Mesendoderm (in vitro differentiated cells): Measurements from ENCODE around the gene TLNRD1.

ENCODE experiments used
- DNase-seq: peaks from one replicate; pipeline ENCODE4 v3.0.0; 2013
- H2AK5ac ChIP-seq: 2 replicates; pipeline ENCODE4 v1.6.1; 2013; ENCODE audit warnings: low read length, inconsistent platforms
- H2BK120ac ChIP-seq: 2 replicates; pipeline ENCODE4 v1.6.1; 2013; ENCODE audit warnings: low read depth, mild to moderate bottlenecking, low read length, moderate library complexity, mixed read lengths
- H2BK15ac ChIP-seq: replicated peaks from 2 replicates; pipeline ENCODE4 v1.6.1; 2013; ENCODE audit warnings: low read depth, mild to moderate bottlenecking, moderate library complexity
- H2BK5ac ChIP-seq: 2 replicates; pipeline ENCODE4 v1.6.1; 2013; ENCODE audit warnings: low read length, inconsistent platforms
- H3K18ac ChIP-seq: 2 replicates; pipeline ENCODE4 v1.6.1; 2013; ENCODE audit warnings: mild to moderate bottlenecking, low read length, mixed read lengths
- H3K23ac ChIP-seq: one replicate; pipeline ENCODE4 v1.6.1; 2013; ENCODE audit warnings: low read length
- H3K27ac ChIP-seq: 2 replicates; pipeline ENCODE4 v1.5.1; 2013; ENCODE audit warnings: low read depth, mild to moderate bottlenecking, inconsistent platforms, low read length, moderate library complexity
- H3K27me3 ChIP-seq: 2 replicates; pipeline ENCODE4 v1.6.1; 2013; ENCODE audit warnings: low read length, control low read depth, mild to moderate bottlenecking, inconsistent platforms; ENCODE audit not compliant: insufficient read depth, poor library complexity
- H3K36me3 ChIP-seq: 2 replicates; pipeline ENCODE4 v1.6.1; 2013; ENCODE audit warnings: low read length, inconsistent platforms; ENCODE audit not compliant: control insufficient read depth, insufficient read depth
- H3K4ac ChIP-seq: one replicate; pipeline ENCODE4 v1.6.1; 2013; ENCODE audit warnings: low read depth, mild to moderate bottlenecking, low read length, moderate library complexity
- H3K4me1 ChIP-seq: 2 replicates; pipeline ENCODE4 v1.6.1; 2013; ENCODE audit warnings: low read depth, low read length, inconsistent platforms; ENCODE audit not compliant: control insufficient read depth
- H3K4me2 ChIP-seq: 2 replicates; pipeline ENCODE4 v1.6.1; 2013; ENCODE audit warnings: low read length
- H3K4me3 ChIP-seq: 2 replicates; pipeline ENCODE4 v1.5.1; 2013; ENCODE audit warnings: mild to moderate bottlenecking, low read length
- H3K56ac ChIP-seq: one replicate; pipeline ENCODE4 v1.6.1; 2013; ENCODE audit warnings: low read length
- H3K79me1 ChIP-seq: 2 replicates; pipeline ENCODE4 v1.6.1; 2013; ENCODE audit warnings: low read length, inconsistent platforms
- H3K79me2 ChIP-seq: 2 replicates; pipeline ENCODE4 v1.6.1; 2013; ENCODE audit warnings: mild to moderate bottlenecking, low read length; ENCODE audit not compliant: control insufficient read depth, insufficient read depth
- H3K9ac ChIP-seq: 2 replicates; pipeline ENCODE4 v1.6.1; 2013; ENCODE audit warnings: low read length, inconsistent platforms
- H4K5ac ChIP-seq: one replicate; pipeline ENCODE4 v1.6.1; 2013; ENCODE audit warnings: low read length
- H4K8ac ChIP-seq: one replicate; pipeline ENCODE4 v1.6.1; 2013; ENCODE audit warnings: low read depth, mild to moderate bottlenecking, control low read depth, low read length, moderate library complexity
- WGBS: extraction: QIAGEN DNeasy Blood & Tissue Kit; methylation state at CpG from one replicate; pipeline ENCODE4 v1.1.7; 2013; ENCODE audit warnings: low lambda C conversion rate, missing lambda C conversion rate; ENCODE audit not compliant: insufficient coverage; ENCODE audit errors: extremely low coverage; 5-methylcytosine and 5-hydroxymethylcytosine counted together

TLNRD1 gene

DNA sequence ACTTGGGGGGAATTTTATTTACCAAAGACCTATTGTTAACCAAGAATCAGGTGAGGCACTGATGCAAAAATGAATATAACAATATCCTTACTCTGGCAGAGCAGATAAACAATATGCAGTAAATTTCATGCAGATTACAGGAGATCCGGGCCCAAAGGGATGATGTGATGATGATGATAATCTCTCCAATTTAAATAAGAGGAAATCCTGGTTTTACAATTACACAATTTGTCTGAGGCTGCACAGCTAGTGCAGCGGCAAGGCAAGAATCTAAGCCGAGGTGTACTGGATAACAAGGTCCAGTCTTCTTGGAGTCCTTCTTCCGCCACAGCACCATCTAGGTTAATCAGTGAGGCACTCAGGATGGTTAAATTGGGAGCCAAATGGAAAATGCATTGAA, 8.7 kb upstream of the TLNRD1 start:
- peaks cover 12% of the 10 kb centered on the region for H3K79me1 ChIP-seq
- H2BK120ac ChIP-seq, result no peak overlapping the region
- H4K8ac ChIP-seq, result no peak overlapping the region
- no peak overlapping the region for H3K27ac ChIP-seq
- no peak overlapping the region for H3K4ac ChIP-seq
- H3K18ac ChIP-seq, result no peak overlapping the region
- no peak overlapping the region for H4K5ac ChIP-seq
- no peak overlapping the region for H2BK15ac ChIP-seq
- no peak overlapping the region for H3K23ac ChIP-seq
- no peak overlapping the region for H3K4me3 ChIP-seq
- peaks cover 13% of the 10 kb centered on the region for H3K4me1 ChIP-seq
- no peak for DNase-seq
- H3K36me3 ChIP-seq, result no peaks in the 10 kb centered on the region
- H3K27me3 ChIP-seq, result no peaks in the 10 kb centered on the region
- WGBS, result no CpG with 5 or more reads among the region's 4 CpGs
- H3K56ac ChIP-seq, result no peak overlapping the region
- peaks cover 21% of the 10 kb centered on the region for H3K79me2 ChIP-seq
- H2AK5ac ChIP-seq, result no peak overlapping the region
- no peak overlapping the region for H2BK5ac ChIP-seq
- no peak overlapping the region for H3K9ac ChIP-seq
- H3K4me2 ChIP-seq, result no peak overlapping the region

DNA sequence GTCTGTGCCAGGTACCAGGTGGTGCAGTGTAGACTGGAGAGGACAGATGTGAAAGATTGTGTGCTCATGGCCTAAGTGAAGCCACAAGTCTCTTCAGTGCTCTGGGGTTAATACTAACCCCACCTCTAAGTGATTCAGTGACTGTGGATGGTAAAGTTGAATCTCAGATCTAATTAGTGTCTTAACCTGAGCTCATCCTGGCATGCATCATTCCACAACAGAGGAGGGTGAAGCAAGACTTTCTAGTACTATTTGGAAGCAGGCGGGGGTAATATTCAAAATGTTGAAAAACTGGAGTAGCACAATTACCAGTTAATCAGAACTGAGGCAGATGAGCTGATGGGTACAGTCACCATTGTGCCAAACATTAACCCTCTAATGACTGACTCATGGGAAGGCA, 8.3 kb upstream of the TLNRD1 start:
- Histone ChIP-seq H2BK5ac (no peak overlapping the region), H3K4ac (no peak overlapping the region), H3K4me1 (peaks cover 10% of the 10 kb centered on the region), H3K79me1 (peaks cover 11% of the 10 kb centered on the region), H3K9ac (no peak overlapping the region), H3K27me3 (no peaks in the 10 kb centered on the region), H4K8ac (no peak overlapping the region), H3K27ac (no peak overlapping the region), H3K56ac (no peak overlapping the region), H2BK15ac (no peak overlapping the region), H2BK120ac (no peak overlapping the region), H3K4me2 (no peak overlapping the region), H3K79me2 (peaks cover 18% of the 10 kb centered on the region), H3K23ac (no peak overlapping the region), H3K18ac (no peak overlapping the region), H3K4me3 (no peak overlapping the region), H3K36me3 (no peaks in the 10 kb centered on the region), H4K5ac (no peak overlapping the region), H2AK5ac (no peak overlapping the region)
- DNase-seq, result no peak
- WGBS, result no CpG with 5 or more reads among the region's 1 CpG

DNA sequence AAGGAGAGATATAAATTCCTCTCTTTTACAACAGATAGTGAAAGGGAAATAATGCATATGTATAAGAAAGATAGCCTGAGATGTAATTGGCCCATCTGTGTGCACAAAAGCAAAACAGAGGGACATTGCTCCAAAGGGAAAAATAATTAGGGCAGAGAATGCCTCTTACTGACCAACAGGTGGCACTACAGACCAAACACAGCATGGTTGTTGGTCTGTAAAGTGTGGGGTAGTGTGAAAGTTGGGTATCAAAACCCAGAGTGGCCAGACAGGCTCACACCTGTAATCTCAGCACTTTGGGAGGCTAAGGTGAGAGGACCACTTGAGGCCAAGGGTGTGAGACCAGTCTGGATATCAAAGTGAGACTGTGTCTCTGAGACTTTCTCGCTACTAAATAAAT, 4.5 kb upstream of the TLNRD1 start:
- Histone ChIP-seq H3K4me2 (no peak overlapping the region), H3K4ac (no peak overlapping the region), H3K27me3 (no peaks in the 10 kb centered on the region), H2BK120ac (no peak overlapping the region), H4K5ac (no peak overlapping the region), H2BK5ac (no peak overlapping the region), H3K9ac (no peak overlapping the region), H4K8ac (no peak overlapping the region), H3K18ac (no peak overlapping the region), H2AK5ac (no peak overlapping the region), H2BK15ac (no peak overlapping the region), H3K56ac (no peak overlapping the region), H3K79me1 (no peaks in the 10 kb centered on the region), H3K4me3 (no peak overlapping the region), H3K4me1 (no peaks in the 10 kb centered on the region), H3K36me3 (no peaks in the 10 kb centered on the region), H3K23ac (no peak overlapping the region), H3K79me2 (no peaks in the 10 kb centered on the region), H3K27ac (no peak overlapping the region)
- WGBS, result no CpG with 5 or more reads among the region's 1 CpG
- peak; percentile 72 for DNase-seq

DNA sequence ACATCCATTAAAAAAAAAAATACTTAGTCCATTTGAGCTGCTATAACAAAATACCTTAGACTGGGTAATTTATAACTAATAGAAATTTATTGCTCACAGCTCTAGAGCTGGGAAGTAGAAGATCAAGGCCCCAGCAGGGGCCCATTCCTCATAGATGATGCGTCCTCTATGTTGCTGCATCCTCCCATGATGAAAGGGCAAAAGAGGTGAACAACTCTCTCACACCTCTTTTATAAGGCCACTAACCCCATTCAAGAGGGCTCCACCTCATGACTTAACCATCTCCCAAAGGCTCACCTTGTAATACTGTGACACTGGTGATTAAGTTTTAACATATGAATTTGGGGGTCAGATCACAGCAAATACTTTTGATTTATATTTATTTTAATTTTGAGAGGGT, 3.0 kb upstream of the TLNRD1 start:
- Histone ChIP-seq H4K8ac (no peak overlapping the region), H3K9ac (no peak overlapping the region)

DNA sequence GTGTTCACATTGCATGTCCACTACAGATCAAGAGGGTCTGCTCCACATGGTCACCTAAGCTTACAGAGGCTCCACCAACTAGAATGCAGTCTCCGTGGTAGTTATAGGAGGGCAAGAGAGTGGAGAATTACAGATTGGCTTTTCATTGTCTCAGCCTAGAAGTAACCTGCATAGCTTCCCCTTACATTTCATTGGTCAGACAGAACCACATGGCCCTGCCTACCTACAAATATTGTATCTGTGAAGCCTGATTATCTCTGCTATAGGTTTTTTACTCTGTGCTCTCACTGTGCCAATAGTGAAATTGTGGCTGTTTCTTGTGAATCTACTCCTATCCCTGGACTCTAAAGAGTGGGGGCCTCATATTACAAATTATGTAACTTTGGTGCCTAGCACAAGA, 2.5 kb upstream of the TLNRD1 start:
- no peak overlapping the region for H3K23ac ChIP-seq
- H3K18ac ChIP-seq, result no peak overlapping the region
- H2BK120ac ChIP-seq, result no peak overlapping the region
- no peaks in the 10 kb centered on the region for H3K36me3 ChIP-seq
- no peak overlapping the region for H2AK5ac ChIP-seq
- peak overlapping the region; percentile 9 for H3K56ac ChIP-seq
- no peaks in the 10 kb centered on the region for H3K27me3 ChIP-seq
- no peak overlapping the region for H3K4me3 ChIP-seq
- peaks cover 9% of the 10 kb centered on the region for H3K79me2 ChIP-seq
- no peak overlapping the region for H2BK15ac ChIP-seq
- H4K8ac ChIP-seq, result no peak overlapping the region
- no peak overlapping the region for H4K5ac ChIP-seq
- no peak overlapping the region for H2BK5ac ChIP-seq
- H3K4me1 ChIP-seq, result peaks cover 4% of the 10 kb centered on the region
- no peak for DNase-seq
- no peak overlapping the region for H3K27ac ChIP-seq
- no peak overlapping the region for H3K9ac ChIP-seq
- no peak overlapping the region for H3K4ac ChIP-seq
- H3K79me1 ChIP-seq, result peaks cover 9% of the 10 kb centered on the region
- no peak overlapping the region for H3K4me2 ChIP-seq
- WGBS, result no CpG with 5 or more reads among the region's 1 CpG

More for the DNA sequence above, 3.0 kb upstream of the TLNRD1 start:
- Histone ChIP-seq H3K56ac (no peak overlapping the region), H3K27me3 (no peaks in the 10 kb centered on the region), H3K36me3 (no peaks in the 10 kb centered on the region), H3K4me2 (no peak overlapping the region), H3K4me1 (peaks cover 2% of the 10 kb centered on the region), H3K18ac (no peak overlapping the region), H3K4me3 (no peak overlapping the region), H4K5ac (no peak overlapping the region), H2AK5ac (no peak overlapping the region), H2BK15ac (no peak overlapping the region), H3K23ac (no peak overlapping the region), H3K27ac (no peak overlapping the region), H3K4ac (no peak overlapping the region), H2BK120ac (no peak overlapping the region), H2BK5ac (no peak overlapping the region), H3K79me1 (peaks cover 4% of the 10 kb centered on the region), H3K79me2 (peaks cover 5% of the 10 kb centered on the region)
- WGBS, result no CpG with 5 or more reads among the region's 1 CpG
- peak; percentile 85 for DNase-seq

DNA sequence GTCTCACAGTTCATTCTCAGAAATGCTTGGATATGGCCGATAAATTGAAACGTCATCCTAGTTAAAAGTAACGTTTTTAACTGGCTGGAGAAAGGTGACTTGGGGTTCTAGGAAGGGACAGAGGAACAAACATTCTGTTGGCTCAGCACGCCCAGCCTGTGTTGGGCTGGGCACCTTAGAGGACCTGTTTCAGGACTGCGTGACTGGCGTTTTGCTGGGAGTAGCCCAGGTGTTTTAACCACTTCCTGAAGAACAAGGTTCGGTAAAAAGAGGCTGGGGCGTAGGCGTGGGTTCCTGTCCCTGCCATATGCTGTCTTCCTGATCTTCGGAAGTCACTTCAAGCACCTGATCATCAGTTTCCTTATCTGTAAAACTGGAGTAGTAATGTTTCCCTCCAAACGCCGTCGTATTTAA, 1.1 kb upstream of the TLNRD1 start:
- no peak overlapping the region for H4K8ac ChIP-seq
- H3K18ac ChIP-seq, result no peak overlapping the region
- peaks cover 14% of the 10 kb centered on the region for H3K79me2 ChIP-seq
- H3K27me3 ChIP-seq, result no peaks in the 10 kb centered on the region
- H4K5ac ChIP-seq, result no peak overlapping the region
- H3K79me1 ChIP-seq, result peaks cover 10% of the 10 kb centered on the region
- H2BK120ac ChIP-seq, result no peak overlapping the region
- peaks cover 4% of the 10 kb centered on the region for H3K4me1 ChIP-seq
- no peak overlapping the region for H3K4me3 ChIP-seq
- DNase-seq, result no peak
- no peak overlapping the region for H3K4ac ChIP-seq
- WGBS, result no CpG with 5 or more reads among the region's 13 CpGs
- peak overlapping the region; percentile 92 for H3K9ac ChIP-seq
- H3K56ac ChIP-seq, result peak overlapping the region; percentile 94
- H3K27ac ChIP-seq, result no peak overlapping the region
- no peak overlapping the region for H3K23ac ChIP-seq
- no peaks in the 10 kb centered on the region for H3K36me3 ChIP-seq
- H2AK5ac ChIP-seq, result no peak overlapping the region
- H2BK15ac ChIP-seq, result no peak overlapping the region
- no peak overlapping the region for H2BK5ac ChIP-seq
- no peak overlapping the region for H3K4me2 ChIP-seq
